Liver (tissue), 9 donors: ENCODE measurements around the gene DNAJC5G. TPM values are rescaled to one million over a fixed set of nuclear protein-coding genes. Genes with fewer than 3 reads are reported as not detected.
"Not testable (repeated sequence)": the region's sequence is repeated elsewhere in the genome, so short reads cannot be mapped to it uniquely, and the experiment has no call there.

Source experiments
- DNase-seq: peaks from one replicate; pipeline ENCODE4 v3.0.0-alpha.2; 2017; ENCODE audit warnings: low spot score
- H3K27ac ChIP-seq, 2 donors: one replicate each; pipeline ENCODE4 v1.7.0; 2013; ENCODE audit warnings: inconsistent platforms in 2 of 2, low read length in 2 of 2, control low read depth in 1 of 2, low read depth in 1 of 2, mild to moderate bottlenecking in 1 of 2
- H3K27me3 ChIP-seq, 4 donors: one replicate each; pipeline versions ENCODE4 v1.6.1 to v1.7.0; 2013; ENCODE audit warnings: low read length in 3 of 4, inconsistent platforms in 1 of 4, mild to moderate bottlenecking in 1 of 4, moderate library complexity in 1 of 4; ENCODE audit not compliant: control insufficient read depth in 4 of 4, insufficient read depth in 4 of 4
- H3K36me3 ChIP-seq, 4 donors: one replicate each; pipeline versions ENCODE4 v1.6.1 to v1.7.0; 2013; ENCODE audit warnings: low read length in 3 of 4, mild to moderate bottlenecking in 3 of 4, low read depth in 1 of 4, moderate library complexity in 1 of 4; ENCODE audit not compliant: control insufficient read depth in 4 of 4, insufficient read depth in 3 of 4
- H3K4me1 ChIP-seq, 4 donors: one replicate each; pipeline versions ENCODE4 v1.6.1 to v1.7.0; 2013; ENCODE audit warnings: low read length in 3 of 4, mild to moderate bottlenecking in 3 of 4, moderate library complexity in 1 of 4; ENCODE audit not compliant: control insufficient read depth in 4 of 4, insufficient read depth in 4 of 4
- H3K4me3 ChIP-seq, 3 donors: one replicate each; pipeline versions ENCODE4 v1.6.1 to v1.7.0; 2013; ENCODE audit warnings: low read length in 3 of 3, control low read depth in 1 of 3, low read depth in 1 of 3, mild to moderate bottlenecking in 1 of 3
- H3K9ac ChIP-seq, 2 donors: one replicate each; pipeline ENCODE4 v1.7.0; 2013; ENCODE audit warnings: low read length in 2 of 2, mild to moderate bottlenecking in 2 of 2, moderate library complexity in 2 of 2, control low read depth in 1 of 2, low read depth in 1 of 2
- H3K9me3 ChIP-seq, 4 donors: one replicate each; pipeline versions ENCODE4 v1.6.1 to v1.7.0; 2013; ENCODE audit warnings: low read length in 3 of 4; ENCODE audit not compliant: control insufficient read depth in 4 of 4
- CTCF ChIP-seq: fragments of 150-350 bp; IDR thresholded peaks from 2 replicates; pipeline ENCODE4 v1.5.1; 2017; ENCODE audit warnings: improper control_type of control experiment, low read depth, low read length; ENCODE audit not compliant: missing input control
- EGR1 ChIP-seq, 2 donors: IDR thresholded peaks; 2 replicates each; pipeline ENCODE4 v1.6.1; 2016 to 2018; ENCODE audit warnings: antibody characterized with exemption in 2 of 2, low read depth in 2 of 2
- FOXA1 ChIP-seq: IDR thresholded peaks from 2 replicates; pipeline ENCODE4 v1.6.1; 2016; ENCODE audit warnings: antibody characterized with exemption
- FOXA2 ChIP-seq: IDR thresholded peaks from 2 replicates; pipeline ENCODE4 v1.6.1; 2016; ENCODE audit warnings: antibody characterized with exemption
- HNF4A ChIP-seq, 2 donors: conservative IDR thresholded peaks; 2 replicates each; pipeline ENCODE4 v1.6.1; 2016; ENCODE audit warnings: antibody characterized with exemption in 2 of 2, mild to moderate bottlenecking in 2 of 2
- HNF4G ChIP-seq: IDR thresholded peaks from 2 replicates; pipeline ENCODE4 v1.6.1; 2016; ENCODE audit warnings: antibody characterized with exemption
- JUND ChIP-seq, 2 donors: IDR thresholded peaks; 2 replicates each; pipeline ENCODE4 v1.6.1; 2016; ENCODE audit warnings: antibody characterized with exemption in 2 of 2
- MAX ChIP-seq: IDR thresholded peaks from 2 replicates; pipeline ENCODE4 v1.6.1; 2016; ENCODE audit warnings: antibody characterized with exemption
- NR2F2 ChIP-seq: IDR thresholded peaks from 2 replicates; pipeline ENCODE4 v1.6.1; 2016; ENCODE audit warnings: antibody characterized with exemption
- RAD21 ChIP-seq, 2 donors: IDR thresholded peaks; 2 replicates each; pipeline ENCODE4 v1.6.1; 2016; ENCODE audit warnings: antibody characterized with exemption in 2 of 2, mild to moderate bottlenecking in 2 of 2
- REST ChIP-seq: IDR thresholded peaks from 2 replicates; pipeline ENCODE4 v1.6.1; 2016; ENCODE audit warnings: antibody characterized with exemption, mild to moderate bottlenecking
- RXRA ChIP-seq, 2 donors: IDR thresholded peaks; 2 replicates each; pipeline ENCODE4 v1.6.1; 2017 to 2018; ENCODE audit warnings: antibody characterized with exemption in 2 of 2, mild to moderate bottlenecking in 1 of 2
- SP1 ChIP-seq: IDR thresholded peaks from 2 replicates; pipeline ENCODE4 v1.6.1; 2018; ENCODE audit warnings: antibody characterized with exemption, mild to moderate bottlenecking
- TAF1 ChIP-seq: conservative IDR thresholded peaks from 2 replicates; pipeline ENCODE4 v1.6.1; 2016; ENCODE audit warnings: antibody characterized with exemption, mild to moderate bottlenecking
- YY1 ChIP-seq: IDR thresholded peaks from 2 replicates; pipeline ENCODE4 v1.6.1; 2016; ENCODE audit warnings: antibody characterized with exemption, mild to moderate bottlenecking
- ZBTB33 ChIP-seq: IDR thresholded peaks from 2 replicates; pipeline ENCODE4 v1.6.1; 2016; ENCODE audit warnings: antibody characterized with exemption
- WGBS: extraction: QIAGEN DNeasy Blood & Tissue Kit; methylation state at CpG from one replicate; pipeline ENCODE4 v1.1.7; 2013; 5-methylcytosine and 5-hydroxymethylcytosine counted together
- polyA plus RNA-seq, 2 donors: library from polyadenylated mRNA; stranded (reverse) in 1 of 2; unstranded in 1 of 2; fragments of 200-250 nt in 1 of 2; fragments of >200 nt in 1 of 2; fragmentation: Nextera tagmentation in 1 of 2; extraction: Ambion mirVana in 1 of 2; gene quantifications; one replicate each; pipeline versions ENCODE4 v1.2.1 to v1.2.3, GENCODE V29; 2013 to 2015
- total RNA-seq, 2 donors: library from RNA; depleted of rRNA; stranded (reverse); fragments of >200 nt; gene quantifications; one replicate each; pipeline ENCODE4 v1.2.3, GENCODE V29; 2014
- donor health status: healthy.
- donor health status: healthy.
- donor health status: healthy.
- donor health status: healthy.
- donor health status: healthy.

Gene DNAJC5G
- total and polyA plus RNA-seq, 4 donors: not detected

GRCh38 chr2:27265536-27265870, 9.7 kb upstream of the DNAJC5G start:
- no peaks in the 10 kb centered on the region for H3K36me3 ChIP-seq
- H3K27me3 ChIP-seq: peaks cover 0 to 16% (median 4%) of the 10 kb centered on the region in 4 donors
- no peak for TF ChIP-seq EGR1 (IDR thresholded peaks at IDR 0.05; ENCODE audit: low read depth in 2 of 2)
- TF ChIP-seq FOXA1: no peak
- no peak for TF ChIP-seq HNF4A (conservative IDR thresholded peaks at IDR 0.05)
- no peak for TF ChIP-seq FOXA2
- no peak for TF ChIP-seq HNF4G
- no peak for TF ChIP-seq REST
- no peak for TF ChIP-seq SP1
- TF ChIP-seq CTCF: no peak
- TF ChIP-seq RXRA (IDR thresholded peaks at IDR 0.05): no peak
- no peak for TF ChIP-seq NR2F2
- no peak for TF ChIP-seq TAF1
- no peak for TF ChIP-seq ZBTB33
- no peak for TF ChIP-seq YY1
- TF ChIP-seq MAX: no peak
- no peak for TF ChIP-seq JUND (IDR thresholded peaks at IDR 0.05)
- no peak for TF ChIP-seq RAD21 (IDR thresholded peaks at IDR 0.05)
- H3K4me1 ChIP-seq: peaks cover 10 to 35% (median 22%) of the 10 kb centered on the region in 4 donors
- no peaks in the 10 kb centered on the region for H3K9me3 ChIP-seq
- H3K4me3 ChIP-seq: no peak overlapping the region
- H3K9ac ChIP-seq: no peak overlapping the region
- DNase-seq: no peak
- no peak overlapping the region for H3K27ac ChIP-seq

GRCh38 chr2:27268296-27268695, 6.9 kb upstream of the DNAJC5G start:
- H3K4me1 ChIP-seq: peaks cover 2 to 19% (median 13%) of the 10 kb centered on the region in 4 donors
- DNase-seq, H3K27ac ChIP-seq, H3K9ac ChIP-seq, H3K27me3 ChIP-seq, H3K9me3 ChIP-seq, H3K4me3 ChIP-seq, H3K36me3 ChIP-seq: not testable (repeated sequence)
- WGBS: 92% methylated on average over 13 of the region's 13 CpGs
